ENCODE results near the gene NBDY. TPM values are rescaled to one million over a fixed set of nuclear protein-coding genes. Genes with fewer than 3 reads are reported as not detected.

The NBDY gene
- total and polyA plus RNA-seq, 2 of the 4 experiments (the other 2 are of a cell fraction): 3.2 to 61.5 TPM

DNA sequence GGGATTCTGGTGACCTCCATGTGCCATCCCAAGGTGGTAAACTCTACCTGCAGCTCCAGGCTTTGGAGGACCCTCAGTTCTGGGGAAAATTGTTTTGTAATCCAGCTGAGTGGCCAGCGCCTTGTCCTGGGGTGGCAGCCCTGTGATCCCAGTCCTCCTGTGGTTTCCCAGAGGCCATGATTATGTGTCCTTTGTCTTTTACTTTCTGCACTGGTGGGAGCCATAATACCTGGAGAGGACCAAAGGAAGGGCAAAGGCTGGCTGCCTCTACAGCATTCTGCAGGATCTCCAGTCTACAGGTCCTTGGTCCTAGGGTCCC is 64.0 kb downstream of the NBDY start:
- WGBS, 2 experiments (ENCODE audit: extremely low coverage in 2 of 2, insufficient read length in 1 of 2): no CpG with 5 or more reads among the region's 1 CpG
- Histone ChIP-seq H3K27ac (ENCODE audit: insufficient read depth, low read length) (no peak overlapping the region), H2AFZ (replicated peaks; ENCODE audit: low read length, poor library complexity) (no peak overlapping the region), H3K4me2 (ENCODE audit: low read depth, low read length) (no peak overlapping the region), H2AK5ac (ENCODE audit: low read depth, low read length) (no peak overlapping the region), H3K18ac (ENCODE audit: low read depth, low read length) (no peak overlapping the region), H2BK20ac (ENCODE audit: low read depth, low read length) (no peak overlapping the region), H3K4me1 (ENCODE audit: control insufficient read depth, insufficient read depth, low read length) (no peaks in the 10 kb centered on the region), H3K79me1 (ENCODE audit: low read depth in 1 of 2, low read length in 2 of 2) (0 out of 4 replicates have a peak, but pooled peaks cover 0 to 3% of the 10 kb centered on the region in 2 experiments), H3K9me3 (ENCODE audit: control insufficient read depth, insufficient read depth, low read length) (no peaks in the 10 kb centered on the region), H2BK15ac (ENCODE audit: low read depth, low read length) (no peak overlapping the region), H3K9me1 (ENCODE audit: insufficient read depth, low read length) (no peaks in the 10 kb centered on the region), H4K91ac (ENCODE audit: insufficient read depth, low read depth, low read length) (no peak overlapping the region), H2BK120ac (ENCODE audit: low read depth, low read length) (no peak overlapping the region), H3K56ac (ENCODE audit: extremely low read depth, insufficient read depth, low read length) (no peak overlapping the region), H3K4me3 (ENCODE audit: insufficient read depth, low read depth, low read length) (no peak overlapping the region), H2BK5ac (ENCODE audit: low read depth, low read length, poor library complexity, severe bottlenecking) (no peak overlapping the region), H3K23ac (ENCODE audit: low read depth, low read length) (no peak overlapping the region), H3K36me3 (ENCODE audit: control insufficient read depth, insufficient read depth, low read length) (peaks cover 2% of the 10 kb centered on the region; the same call in 1 of the 2 replicates), H4K20me1 (ENCODE audit: insufficient read depth, low read length) (no peaks in the 10 kb centered on the region), H3K14ac (replicated peaks; ENCODE audit: low read depth, low read length) (no peak overlapping the region), H4K5ac (ENCODE audit: low read depth, low read length) (no peak overlapping the region), H3K4ac (ENCODE audit: low read depth, low read length) (no peak overlapping the region), H2AK9ac (replicated peaks; ENCODE audit: low read depth, low read length, poor library complexity) (no peak overlapping the region), H3K27me3 (ENCODE audit: control insufficient read depth, insufficient read depth, low read length) (peaks cover 3% of the 10 kb centered on the region; the same call in 1 of the 2 replicates), H4K8ac (ENCODE audit: low read depth in 2 of 2, low read length in 2 of 2) (no peak overlapping the region), H3K9ac (ENCODE audit: low read depth, low read length) (no peak overlapping the region)
- ChIA-PET CTCF (no interaction called here), POLR2A (ENCODE audit: unreplicated experiment) (interaction anchor here (0.6 kb wide), 1 partner anchor 10 kb away, joined by 3 read pairs; no protein-coding TSS in a partner anchor)
- dilution Hi-C loops (cut with HindIII; ENCODE audit: low sequenced_read_pairs, unreplicated experiment) (no loop called here), in situ Hi-C loops (cut with MboI; ENCODE audit: low sequenced_read_pairs) (no loop called here), intact Hi-C loops (cut with micrococcal nuclease) (no loop called here)
- no peak for ATAC-seq (ENCODE audit: low read depth)
- no TSS peak for BruUV-seq (replicated peaks)
- no peak for TF ChIP-seq FOS (IDR thresholded peaks at IDR 0.05; ENCODE audit: low read depth, low read length)
- TF ChIP-seq CEBPB (IDR thresholded peaks at IDR 0.05; ENCODE audit: low read depth, low read length): no peak
- no peak for TF ChIP-seq RCOR1 (IDR thresholded peaks at IDR 0.05; ENCODE audit: insufficient replicate concordance, low read length)
- no peak for TF ChIP-seq NFE2L2 (IDR thresholded peaks at IDR 0.05; ENCODE audit: low read depth, low read length)
- no peak for TF ChIP-seq POLR2A (IDR thresholded peaks at IDR 0.05; ENCODE audit: low read depth, low read length)
- TF ChIP-seq RAD21 (IDR thresholded peaks at IDR 0.05; ENCODE audit: low read length): no peak
- no peak for TF ChIP-seq CHD1 (IDR thresholded peaks at IDR 0.05; ENCODE audit: low read depth, low read length)
- no peak for TF ChIP-seq MAZ (IDR thresholded peaks at IDR 0.05; ENCODE audit: borderline replicate concordance, low read depth, low read length)
- no peak for TF ChIP-seq ELK1 (IDR thresholded peaks at IDR 0.05; ENCODE audit: borderline replicate concordance, low read depth, low read length)
- TF ChIP-seq, protein P1, sequence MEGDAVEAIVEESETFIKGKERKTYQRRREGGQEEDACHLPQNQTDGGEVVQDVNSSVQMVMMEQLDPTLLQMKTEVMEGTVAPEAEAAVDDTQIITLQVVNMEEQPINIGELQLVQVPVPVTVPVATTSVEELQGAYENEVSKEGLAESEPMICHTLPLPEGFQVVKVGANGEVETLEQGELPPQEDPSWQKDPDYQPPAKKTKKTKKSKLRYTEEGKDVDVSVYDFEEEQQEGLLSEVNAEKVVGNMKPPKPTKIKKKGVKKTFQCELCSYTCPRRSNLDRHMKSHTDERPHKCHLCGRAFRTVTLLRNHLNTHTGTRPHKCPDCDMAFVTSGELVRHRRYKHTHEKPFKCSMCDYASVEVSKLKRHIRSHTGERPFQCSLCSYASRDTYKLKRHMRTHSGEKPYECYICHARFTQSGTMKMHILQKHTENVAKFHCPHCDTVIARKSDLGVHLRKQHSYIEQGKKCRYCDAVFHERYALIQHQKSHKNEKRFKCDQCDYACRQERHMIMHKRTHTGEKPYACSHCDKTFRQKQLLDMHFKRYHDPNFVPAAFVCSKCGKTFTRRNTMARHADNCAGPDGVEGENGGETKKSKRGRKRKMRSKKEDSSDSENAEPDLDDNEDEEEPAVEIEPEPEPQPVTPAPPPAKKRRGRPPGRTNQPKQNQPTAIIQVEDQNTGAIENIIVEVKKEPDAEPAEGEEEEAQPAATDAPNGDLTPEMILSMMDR (conservative IDR thresholded peaks at IDR 0.05; ENCODE audit: low read depth, low read length): no peak
- no peak for DNase-seq

Data from IMR-90 (cell line).